ENCODE data around the gene MALL.
"Not testable (repeated sequence)": the region's sequence is repeated elsewhere in the genome, so short reads cannot be mapped to it uniquely, and the experiment has no call there.

DNA sequence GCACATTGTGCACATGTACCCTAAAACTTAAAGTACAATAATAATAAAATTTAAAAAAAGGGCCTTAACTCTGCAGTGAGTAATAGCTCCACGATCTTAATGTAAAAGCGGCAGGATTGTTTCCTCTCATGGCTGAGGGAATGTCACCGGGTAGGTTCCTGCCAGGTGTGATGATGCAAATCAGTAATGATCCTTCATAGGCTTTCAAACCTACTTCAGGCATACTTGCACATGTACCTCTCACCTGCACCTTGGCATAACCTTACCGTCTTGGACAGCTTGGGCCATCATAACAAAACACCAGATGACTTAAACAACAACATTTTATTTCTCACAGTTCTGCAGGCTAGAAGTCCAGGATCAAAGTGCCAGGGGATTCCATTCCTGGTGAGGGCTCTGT lies 39.7 kb downstream of the MALL start:
- TF ChIP-seq, protein P1, sequence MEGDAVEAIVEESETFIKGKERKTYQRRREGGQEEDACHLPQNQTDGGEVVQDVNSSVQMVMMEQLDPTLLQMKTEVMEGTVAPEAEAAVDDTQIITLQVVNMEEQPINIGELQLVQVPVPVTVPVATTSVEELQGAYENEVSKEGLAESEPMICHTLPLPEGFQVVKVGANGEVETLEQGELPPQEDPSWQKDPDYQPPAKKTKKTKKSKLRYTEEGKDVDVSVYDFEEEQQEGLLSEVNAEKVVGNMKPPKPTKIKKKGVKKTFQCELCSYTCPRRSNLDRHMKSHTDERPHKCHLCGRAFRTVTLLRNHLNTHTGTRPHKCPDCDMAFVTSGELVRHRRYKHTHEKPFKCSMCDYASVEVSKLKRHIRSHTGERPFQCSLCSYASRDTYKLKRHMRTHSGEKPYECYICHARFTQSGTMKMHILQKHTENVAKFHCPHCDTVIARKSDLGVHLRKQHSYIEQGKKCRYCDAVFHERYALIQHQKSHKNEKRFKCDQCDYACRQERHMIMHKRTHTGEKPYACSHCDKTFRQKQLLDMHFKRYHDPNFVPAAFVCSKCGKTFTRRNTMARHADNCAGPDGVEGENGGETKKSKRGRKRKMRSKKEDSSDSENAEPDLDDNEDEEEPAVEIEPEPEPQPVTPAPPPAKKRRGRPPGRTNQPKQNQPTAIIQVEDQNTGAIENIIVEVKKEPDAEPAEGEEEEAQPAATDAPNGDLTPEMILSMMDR (IDR thresholded peaks at IDR 0.05): not testable (repeated sequence)
- TF ChIP-seq POLR2AphosphoS5, POLR2A, EP300 (IDR thresholded peaks at IDR 0.05): not testable (repeated sequence)

All from upper lobe of left lung (tissue), 4 donors.